HG03571 (cell line): Measurements from ENCODE around the gene MORN1.

Experiments used
- ATAC-seq: cut with Tn5 transposase; IDR thresholded peaks from one replicate; pipeline ENCODE4 v1.9.1; 2021; ENCODE audit not compliant: unreplicated experiment

MORN1 gene

DNA sequence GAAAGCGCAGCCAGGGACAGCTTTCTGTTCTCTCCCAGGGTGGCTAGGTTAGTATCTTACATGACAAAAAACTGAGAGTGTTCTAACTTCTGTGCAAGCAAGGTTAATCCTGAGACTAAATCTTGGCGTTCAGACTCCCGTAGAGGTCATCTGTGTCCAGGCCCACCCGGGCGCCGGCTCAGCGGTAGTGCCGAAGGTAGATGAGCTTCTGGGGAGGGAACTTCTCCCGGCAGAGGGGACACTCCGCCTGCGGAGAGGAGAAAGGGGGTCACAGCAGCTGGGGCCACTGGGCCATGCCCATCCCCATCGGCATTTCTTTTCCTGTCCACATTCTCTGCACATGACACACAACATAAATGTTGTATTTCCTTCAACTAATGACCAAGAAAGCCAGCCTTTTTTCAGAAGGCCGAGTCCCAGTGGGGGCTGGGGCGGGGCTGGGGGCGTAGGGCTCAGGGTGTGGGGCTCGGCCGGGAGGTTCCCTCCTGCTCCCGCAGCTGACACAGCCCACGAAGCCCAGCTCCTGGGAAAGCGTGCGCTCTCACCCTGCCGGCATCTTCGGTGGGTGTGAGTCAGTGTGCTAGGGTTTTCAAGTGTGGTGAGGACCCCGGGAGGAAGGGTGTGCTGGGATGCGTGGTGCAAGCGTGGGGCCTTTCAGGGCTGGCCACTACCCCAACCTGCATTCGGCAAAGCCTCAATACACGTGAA lies 14.4 kb upstream of the MORN1 start:
- no peak for ATAC-seq

DNA sequence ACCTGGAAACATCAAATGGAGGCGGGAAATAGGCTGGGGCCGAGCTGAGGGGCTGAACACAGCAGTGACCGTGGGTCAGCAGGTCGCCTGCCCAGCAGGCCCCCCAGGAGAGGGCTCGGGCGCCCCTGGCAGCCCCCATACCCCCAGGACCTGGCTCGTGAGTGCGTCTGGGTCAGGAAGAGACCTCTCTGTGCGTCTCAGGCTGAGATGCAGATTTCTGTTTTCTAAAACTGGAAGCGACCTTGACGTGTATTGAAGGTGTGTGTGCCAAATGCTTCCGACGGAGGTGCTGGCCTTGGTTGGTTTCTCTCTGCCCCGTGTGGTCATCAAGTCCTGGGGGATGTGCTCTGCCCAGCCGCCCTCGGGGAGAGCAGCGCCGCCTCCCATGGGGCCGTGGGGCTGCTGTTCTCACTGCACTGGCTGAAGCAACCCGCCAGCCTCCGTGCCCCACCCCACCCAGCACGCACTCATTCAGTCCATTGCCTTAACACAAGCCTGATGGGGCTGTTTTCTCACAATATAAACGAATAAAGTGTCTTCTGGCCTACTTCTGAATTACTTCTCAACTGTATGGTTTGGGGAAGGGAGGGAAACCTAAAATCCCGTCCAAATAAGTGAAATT lies 13.6 kb upstream of the MORN1 start:
- no peak for ATAC-seq

DNA sequence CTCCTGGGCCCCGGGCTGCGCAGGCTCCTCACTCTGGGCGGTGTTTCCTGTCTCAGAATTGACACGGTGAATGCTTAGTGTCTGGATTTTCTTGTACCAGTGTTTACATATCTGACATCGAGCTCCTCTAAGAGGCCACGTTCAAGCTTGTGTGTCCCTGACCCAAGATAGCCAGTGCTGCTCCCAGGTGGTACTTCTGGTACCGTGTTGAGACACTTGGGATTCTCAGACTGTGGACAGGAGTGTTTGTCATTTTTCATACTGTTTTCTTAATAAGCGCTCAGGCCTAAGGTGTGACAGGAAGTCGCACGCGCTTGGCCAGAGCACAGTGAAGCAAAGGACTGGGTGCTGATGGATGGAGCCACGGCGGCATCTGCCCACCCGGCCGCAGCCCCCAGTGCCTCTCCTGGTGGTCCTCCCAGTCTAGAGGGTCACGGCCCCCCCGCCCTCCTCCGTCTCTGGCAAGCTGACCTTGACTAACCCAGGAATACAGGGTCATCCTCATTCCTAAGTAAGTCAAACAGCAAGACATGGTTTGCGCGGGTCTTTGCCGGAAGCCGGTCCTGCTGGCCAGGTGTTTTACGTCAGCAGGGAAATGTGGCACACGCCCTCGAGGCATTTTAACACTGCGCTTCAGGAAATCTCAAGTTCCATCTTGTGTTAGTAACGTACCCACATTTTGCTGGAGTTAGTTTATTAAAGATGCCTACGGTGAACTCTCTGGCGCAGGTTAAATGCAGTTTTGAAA lies 13.0 kb upstream of the MORN1 start:
- ATAC-seq, result no peak

DNA sequence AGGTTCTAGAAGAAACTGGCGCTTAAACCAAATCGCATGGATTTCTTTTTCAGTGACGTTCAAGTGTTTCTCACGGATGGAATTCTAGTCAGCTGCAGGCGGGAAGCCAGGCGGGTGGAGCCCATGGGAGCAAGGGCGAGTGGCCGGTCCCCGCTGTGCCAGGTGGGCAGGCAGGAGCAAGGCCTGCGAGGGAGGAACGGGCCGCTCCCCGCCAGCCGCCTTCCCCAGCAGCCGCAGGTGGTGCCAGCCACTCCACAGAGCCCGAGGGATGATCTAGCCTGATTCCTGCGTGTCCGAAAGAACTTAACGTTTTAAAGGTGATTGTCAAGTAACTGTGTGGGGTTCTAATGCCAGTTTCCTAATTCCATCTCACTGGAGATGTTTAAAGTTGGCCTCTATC lies 11.9 kb upstream of the MORN1 start:
- no peak for ATAC-seq

DNA sequence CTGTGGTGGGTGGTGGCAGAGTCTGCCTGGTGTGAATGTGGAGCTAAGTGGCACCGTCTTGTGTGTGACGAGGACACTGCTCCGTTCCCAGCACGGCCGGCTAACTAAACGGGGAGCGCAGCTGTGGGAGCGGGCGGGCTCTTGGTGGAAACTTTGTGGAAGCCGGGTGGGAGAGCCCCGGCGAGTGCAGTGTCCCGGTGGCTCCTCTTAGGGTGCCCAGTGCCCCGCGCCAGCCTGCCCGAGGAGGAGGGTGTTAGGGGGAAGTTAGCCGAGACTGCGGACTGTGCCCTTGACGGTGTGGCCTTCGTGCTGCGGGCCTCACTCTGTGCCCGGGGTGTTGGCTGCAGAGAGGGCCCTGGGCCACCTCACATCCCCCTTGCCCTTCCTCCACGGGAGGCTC lies 11.1 kb upstream of the MORN1 start:
- ATAC-seq, result no peak

DNA sequence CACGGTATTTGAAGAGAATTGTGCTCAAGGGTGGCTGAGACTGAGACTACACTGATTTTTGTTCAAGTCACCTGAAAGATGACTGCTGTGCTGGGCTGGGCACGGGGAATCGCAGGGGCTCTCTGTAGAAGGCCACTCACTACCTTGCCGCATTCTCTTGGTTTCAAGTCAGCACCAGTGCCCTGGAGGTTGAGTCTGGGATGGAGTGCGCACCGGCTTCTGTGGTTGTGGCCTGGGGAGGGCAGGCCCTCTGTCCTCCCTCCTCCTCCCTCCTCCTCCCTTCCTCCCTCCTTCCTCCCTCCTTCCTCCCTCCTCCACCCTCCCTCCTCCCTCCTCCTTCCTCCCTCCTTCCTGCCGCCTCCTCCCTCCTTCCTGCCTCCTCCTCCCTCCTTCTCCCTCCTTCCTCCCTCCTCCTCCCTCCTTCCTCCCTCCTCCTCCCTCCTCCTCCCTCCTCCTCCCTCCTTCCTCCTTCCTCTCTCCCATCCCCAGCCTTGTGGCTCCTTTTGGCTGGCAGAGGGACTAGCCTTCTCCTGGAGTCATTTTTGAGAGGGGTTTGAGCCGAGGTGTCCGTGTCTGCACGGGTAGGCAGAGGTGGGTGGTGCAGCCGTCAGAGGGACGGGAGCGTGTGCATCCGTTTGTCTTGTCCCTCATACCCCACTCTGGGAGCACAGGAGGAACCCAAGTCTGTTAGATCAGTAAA lies 9.7 kb upstream of the MORN1 start:
- no peak for ATAC-seq

DNA sequence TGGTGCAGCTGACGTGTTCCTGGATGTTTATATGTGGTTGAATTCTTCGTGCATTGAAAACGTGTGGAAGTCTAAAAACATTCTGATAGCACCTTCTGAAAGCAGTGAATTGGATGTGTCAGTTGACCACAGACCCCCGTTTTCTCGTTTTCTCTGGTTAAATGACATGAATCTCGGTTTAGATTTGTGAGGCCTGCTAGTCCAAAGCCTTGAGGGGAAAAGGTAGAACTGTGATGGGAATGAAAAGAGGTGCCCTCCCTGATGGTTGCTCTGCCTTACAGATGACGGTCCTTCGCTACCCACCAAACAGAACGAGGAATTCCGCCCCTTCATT lies 9.2 kb upstream of the MORN1 start:
- no peak for ATAC-seq

DNA sequence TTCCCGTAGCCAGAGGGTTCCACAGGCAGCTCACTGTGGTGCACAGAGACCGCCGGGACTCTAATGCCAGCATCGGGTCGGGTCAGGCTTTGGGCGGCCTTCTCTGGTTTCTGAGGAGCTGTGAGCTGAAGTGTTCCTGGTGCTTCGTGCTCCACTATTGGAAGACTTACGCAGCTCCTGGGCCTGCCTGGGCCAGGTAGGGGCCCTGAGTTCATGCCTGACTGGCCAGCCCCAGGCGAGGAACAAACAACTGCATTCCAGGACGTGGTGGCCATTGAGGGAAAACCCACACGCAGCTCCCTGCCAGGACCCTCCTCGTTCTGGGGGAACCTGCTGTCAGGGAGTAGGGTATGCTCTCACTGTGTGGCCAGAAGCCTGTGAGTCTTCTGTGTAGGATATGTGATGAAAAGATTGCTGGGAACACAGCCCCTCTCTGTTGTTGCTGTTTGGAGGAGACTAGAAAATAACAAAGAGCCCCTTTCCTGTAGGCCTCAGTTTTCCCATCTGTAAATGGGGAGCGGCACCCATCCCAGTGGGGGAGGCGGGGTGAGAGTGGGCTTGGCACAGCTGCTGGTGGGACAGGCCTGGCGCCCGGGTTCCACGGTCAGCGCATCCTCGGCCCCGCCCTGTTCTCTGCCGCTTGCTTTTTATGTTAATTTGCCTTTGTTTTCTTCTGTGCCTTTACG lies 8.7 kb upstream of the MORN1 start:
- ATAC-seq, result no peak

DNA sequence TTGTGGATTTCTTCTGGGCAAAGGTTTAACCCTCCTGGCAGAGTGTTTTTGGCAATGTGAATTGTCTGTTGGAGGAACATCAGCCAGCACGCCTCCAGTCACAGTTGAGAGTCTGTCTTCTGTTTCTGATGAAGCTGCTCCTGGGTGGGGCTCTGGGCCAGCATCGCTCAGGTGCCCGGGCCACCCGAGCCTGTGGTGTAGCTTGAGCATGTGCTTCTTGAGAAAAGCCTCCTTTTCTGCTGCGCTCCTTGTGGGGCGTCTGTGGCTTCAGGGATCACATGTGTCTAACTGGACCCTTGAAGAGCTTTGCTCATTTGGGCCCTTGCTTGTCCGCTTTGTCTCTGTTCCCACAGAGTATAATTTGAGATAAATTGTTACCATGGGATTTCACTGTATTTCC lies 7.5 kb upstream of the MORN1 start:
- ATAC-seq, result no peak

DNA sequence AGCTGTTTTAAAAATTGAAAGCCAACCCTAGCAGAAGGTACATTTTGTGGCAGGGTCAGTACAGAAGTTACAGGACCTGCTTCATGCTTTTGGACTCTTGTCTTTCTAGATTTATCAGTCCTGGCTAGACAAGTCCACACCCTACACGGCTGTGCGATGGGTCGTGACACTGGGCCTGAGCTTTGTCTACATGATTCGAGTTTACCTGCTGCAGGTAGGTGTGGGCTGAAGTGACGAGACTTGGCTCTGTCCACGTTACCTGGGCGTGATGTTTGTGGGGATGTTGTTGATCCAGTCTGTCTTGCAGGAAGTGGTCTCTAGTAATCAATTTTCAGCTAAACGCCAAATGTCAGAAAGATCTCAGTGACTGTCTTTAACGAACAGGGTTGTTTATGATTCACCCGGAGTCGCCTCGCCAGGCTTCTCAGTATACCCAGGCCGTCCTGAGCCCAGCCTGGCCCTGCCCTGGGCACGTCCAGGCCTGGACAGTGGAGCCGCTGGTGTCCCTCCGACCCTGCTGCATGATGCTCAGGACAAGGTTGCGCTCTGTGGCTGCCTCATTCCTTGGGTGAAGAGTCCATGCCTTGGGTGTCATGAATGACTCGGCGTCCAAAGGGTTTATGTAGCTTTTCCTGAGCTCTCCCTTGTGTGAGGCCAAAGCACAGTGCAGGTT lies 5.8 kb upstream of the MORN1 start:
- no peak for ATAC-seq

DNA sequence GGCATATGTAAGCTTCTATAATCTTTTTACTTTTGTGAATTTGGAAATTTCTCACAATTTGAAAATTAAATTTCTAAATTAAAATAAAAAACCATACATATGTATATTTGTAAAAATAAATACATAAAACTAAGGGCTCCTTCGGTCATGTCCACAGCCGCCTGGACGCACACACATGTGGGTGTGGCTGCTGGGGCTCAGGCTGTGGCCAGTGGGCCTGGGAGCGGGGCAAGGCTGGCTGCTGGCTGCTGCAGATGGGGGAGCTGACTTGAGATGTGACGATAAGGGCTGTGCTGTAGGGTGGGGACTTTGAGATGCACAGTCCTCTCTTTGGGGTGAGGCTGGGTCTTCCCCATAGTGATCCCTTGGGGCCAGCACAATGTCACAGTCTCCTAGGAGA lies 5.1 kb upstream of the MORN1 start:
- ATAC-seq, result no peak

DNA sequence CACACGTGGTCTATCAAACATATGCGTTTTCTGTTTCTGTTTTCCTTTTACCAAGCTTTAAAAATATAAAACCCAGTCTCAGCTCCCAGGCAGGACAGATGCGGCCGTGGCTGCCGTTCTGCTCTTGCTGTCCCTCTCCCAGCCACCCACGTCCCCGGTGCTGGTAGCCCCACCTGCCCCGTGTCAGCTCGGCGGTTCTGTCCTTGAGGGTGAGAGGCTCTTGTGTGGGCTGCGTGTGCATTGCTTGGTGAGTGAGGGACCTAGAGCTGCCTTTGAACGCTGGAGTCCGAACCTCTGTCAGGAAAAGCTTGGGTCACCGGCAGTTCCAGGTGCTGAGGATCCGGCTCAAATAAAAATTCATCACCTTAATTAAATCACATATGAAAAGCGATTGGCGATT lies 4.7 kb upstream of the MORN1 start:
- no peak for ATAC-seq

DNA sequence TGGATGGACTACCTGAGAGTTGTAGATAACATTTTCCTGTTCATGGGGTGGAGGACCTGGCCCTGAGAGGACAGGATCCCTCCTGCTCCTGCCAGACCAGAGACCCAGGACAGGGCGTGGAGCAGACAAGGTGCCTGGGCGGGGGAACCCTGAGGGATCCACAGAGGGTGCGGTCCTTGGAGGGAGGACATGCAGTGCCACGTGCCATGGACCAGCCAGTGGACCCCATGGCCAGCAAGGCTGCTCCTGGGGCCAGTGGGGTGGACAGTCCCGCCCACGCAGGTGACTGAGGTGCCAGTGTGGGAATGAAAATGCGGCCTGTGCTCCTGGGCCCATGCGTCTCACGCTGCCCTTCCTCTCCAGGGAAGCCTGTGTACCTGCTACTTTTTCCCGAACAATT lies 3.9 kb upstream of the MORN1 start:
- no peak for ATAC-seq

DNA sequence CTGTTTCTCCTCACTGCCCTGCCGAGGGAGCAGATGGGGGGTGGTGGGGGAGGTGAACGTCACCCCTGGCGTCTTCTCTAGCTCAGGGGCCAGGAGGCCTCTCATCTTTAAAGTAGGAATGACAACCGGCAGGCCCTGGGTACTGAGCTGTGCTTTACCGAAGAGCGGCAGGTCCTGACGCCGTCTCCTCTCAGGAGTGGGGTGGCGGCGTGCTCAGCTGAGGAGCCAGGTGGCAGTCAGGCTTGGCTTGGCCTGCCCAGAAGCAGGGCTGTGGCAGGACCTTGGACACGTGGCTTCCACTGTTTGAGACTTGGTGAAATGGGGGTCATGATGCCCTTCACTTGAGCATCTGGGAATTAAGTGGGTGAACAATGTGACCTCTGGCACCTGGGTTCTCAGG lies 3.4 kb upstream of the MORN1 start:
- no peak for ATAC-seq

DNA sequence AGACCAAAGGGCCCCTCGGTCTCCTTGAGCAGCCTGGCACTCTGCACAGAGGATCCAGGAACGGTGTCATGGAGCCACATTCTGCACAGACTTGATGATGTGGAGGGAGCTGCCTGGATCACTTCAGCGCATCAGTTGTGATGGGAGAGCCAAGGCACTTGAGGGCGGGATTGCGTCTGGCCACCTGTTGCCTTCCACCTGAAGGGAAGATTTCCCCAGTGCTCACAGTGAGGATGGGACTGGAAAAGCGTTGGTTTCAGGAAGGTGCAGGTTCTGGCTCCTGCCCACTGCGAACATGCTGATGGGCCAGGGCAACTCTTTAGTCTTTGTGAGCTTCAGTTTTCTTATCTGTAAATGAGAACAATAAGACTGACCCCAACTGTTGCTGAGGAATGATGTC lies 2.9 kb upstream of the MORN1 start:
- ATAC-seq, result no peak

DNA sequence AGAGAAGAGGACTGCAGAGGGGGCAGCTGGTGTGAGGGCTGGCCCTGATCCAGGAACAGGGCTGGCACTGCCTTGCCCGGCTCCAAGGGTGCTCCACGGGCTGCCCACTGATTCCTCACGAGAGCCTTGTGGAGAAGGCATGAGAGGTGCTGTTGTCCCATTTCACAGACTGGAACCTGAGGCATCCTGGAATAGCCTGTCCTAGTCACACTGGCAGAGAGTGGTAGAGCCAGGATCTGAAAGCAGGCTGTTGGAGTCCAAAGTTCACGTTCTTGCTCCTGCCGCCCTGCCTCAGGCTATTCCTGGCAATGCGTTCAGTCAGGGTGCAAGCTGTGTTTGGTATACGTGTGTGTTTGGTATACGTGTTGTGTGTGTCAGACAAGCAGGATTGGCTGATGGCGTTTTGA lies 2.1 kb upstream of the MORN1 start:
- ATAC-seq, result no peak

DNA sequence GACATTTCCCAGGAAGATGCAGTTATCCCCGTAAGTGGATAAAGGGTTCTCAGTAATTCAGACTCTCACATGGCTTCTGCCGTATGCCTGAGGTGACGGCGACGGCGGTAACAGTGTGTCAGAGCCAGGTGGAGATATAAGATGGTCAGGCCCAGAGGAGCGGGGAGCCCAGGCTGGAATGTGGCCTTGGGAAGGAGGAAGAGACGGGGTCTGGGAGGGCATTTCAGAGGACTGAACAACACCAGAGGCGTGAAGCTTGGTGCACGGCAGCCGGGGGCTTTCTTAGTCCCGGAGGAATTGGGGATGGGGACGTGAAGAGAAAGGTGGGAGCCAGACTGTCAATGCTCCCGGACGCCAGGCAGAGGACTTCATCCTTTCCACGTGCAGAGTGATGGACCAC lies 1.3 kb upstream of the MORN1 start:
- ATAC-seq, result no peak

DNA sequence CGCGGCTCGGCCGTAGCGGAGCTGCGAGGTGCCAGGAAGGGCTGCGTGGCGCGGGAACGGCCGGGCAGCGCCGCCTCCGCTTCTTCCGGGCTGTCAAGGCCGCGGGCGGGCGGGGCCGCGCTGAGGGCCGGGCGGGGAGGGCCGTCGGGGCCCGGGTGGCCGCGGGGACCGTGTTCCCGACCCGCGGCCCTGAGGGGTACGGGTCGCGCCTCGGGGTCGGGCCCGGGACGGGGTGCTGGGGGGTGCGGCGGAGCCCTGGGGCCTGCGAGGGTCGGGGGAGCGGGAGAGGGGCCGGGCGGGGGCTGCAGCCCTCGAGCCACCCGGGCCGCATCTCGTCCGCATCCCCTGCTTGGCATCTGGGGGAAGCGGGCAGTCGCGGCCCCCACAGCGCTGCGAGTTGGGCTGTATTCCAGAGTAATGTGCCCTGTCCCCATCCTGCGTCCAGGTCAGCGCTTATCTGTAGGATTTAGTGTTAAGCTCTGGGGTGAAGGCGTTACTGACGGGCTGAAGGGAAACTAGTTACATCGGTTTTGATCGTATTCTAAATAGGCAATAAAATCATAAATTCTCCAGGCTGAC lies 666 bp upstream of the MORN1 start:
- ATAC-seq, result peak; percentile 19

DNA sequence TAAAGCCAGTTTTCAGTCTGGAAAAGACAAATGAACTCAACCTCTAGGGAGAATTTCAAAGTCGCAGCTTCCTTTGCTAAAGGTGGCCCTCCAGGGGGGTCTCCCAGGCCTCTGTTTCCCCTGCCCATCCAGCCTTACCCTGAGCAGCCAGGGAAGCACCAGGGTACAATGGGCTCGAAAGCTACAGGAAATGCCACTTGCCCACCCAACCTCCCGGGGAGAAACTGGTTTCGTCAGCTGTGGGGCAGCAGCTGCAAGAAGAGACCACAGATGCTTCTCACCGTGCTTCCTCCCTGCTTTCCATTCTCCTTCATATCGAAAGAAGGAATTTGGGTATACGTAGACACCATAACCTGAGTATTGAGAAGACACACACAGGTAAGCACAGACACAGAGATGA lies 1.7 kb downstream of the MORN1 start:
- no peak for ATAC-seq
